Measurements from ENCODE around the gene ADAM12. TPM values are rescaled to one million over a fixed set of nuclear protein-coding genes. Genes with fewer than 3 reads are reported as not detected.

Gene ADAM12
- total RNA-seq, 2 donors from 2014 or later: 0.27 to 2.2 TPM

- Histone ChIP-seq H3K4me3 (no peak overlapping the region), H3K36me3 (no peaks in the 10 kb centered on the region), H3K27ac (no peak overlapping the region), H3K4me1 (ENCODE audit: control insufficient read depth in 1 of 2, low read depth in 2 of 2) (no peaks in the 10 kb centered on the region), H3K27me3 (replicated peaks; ENCODE audit: insufficient read depth) (no peaks in the 10 kb centered on the region), H3K9me3 (no peaks in the 10 kb centered on the region)
- no peak for ATAC-seq (ENCODE audit: insufficient number of reproducible peaks, low FRiP score, low read depth)
- DNase-seq (ENCODE audit: low spot score): no peak
- no peak for TF ChIP-seq CTCF (IDR thresholded peaks at IDR 0.05)
Observed at GRCh38 chr10:126111516-126111915, 276.8 kb downstream of the ADAM12 start.

- no peaks in the 10 kb centered on the region for H3K36me3 ChIP-seq
- no peak overlapping the region for H3K4me3 ChIP-seq
- H3K27ac ChIP-seq: no peak overlapping the region
- no peaks in the 10 kb centered on the region for H3K27me3 ChIP-seq (replicated peaks; ENCODE audit: insufficient read depth)
- no peak for TF ChIP-seq CTCF (IDR thresholded peaks at IDR 0.05)
- no peak for DNase-seq (ENCODE audit: low spot score)
- H3K9me3 ChIP-seq: no peaks in the 10 kb centered on the region
- no peak for ATAC-seq (ENCODE audit: insufficient number of reproducible peaks, low FRiP score, low read depth)
- no peaks in the 10 kb centered on the region for H3K4me1 ChIP-seq (ENCODE audit: control insufficient read depth in 1 of 2, low read depth in 2 of 2)
Observed at GRCh38 chr10:126110489-126111180, 277.6 kb downstream of the ADAM12 start.

GRCh38 chr10:126109893-126110292 lies 278.4 kb downstream of the ADAM12 start:
- no peak for ATAC-seq (ENCODE audit: insufficient number of reproducible peaks, low FRiP score, low read depth)
- Histone ChIP-seq H3K27me3 (replicated peaks; ENCODE audit: insufficient read depth) (no peaks in the 10 kb centered on the region), H3K4me3 (no peak overlapping the region), H3K27ac (no peak overlapping the region), H3K4me1 (ENCODE audit: control insufficient read depth in 1 of 2, low read depth in 2 of 2) (no peaks in the 10 kb centered on the region), H3K9me3 (no peaks in the 10 kb centered on the region), H3K36me3 (no peaks in the 10 kb centered on the region)
- no peak for TF ChIP-seq CTCF (IDR thresholded peaks at IDR 0.05)
- DNase-seq (ENCODE audit: low spot score): no peak

GRCh38 chr10:126108693-126109092 lies 279.6 kb downstream of the ADAM12 start:
- no peak for DNase-seq (ENCODE audit: low spot score)
- no peak for ATAC-seq (ENCODE audit: insufficient number of reproducible peaks, low FRiP score, low read depth)
- Histone ChIP-seq H3K27me3 (replicated peaks; ENCODE audit: insufficient read depth) (no peaks in the 10 kb centered on the region), H3K36me3 (no peaks in the 10 kb centered on the region), H3K4me1 (ENCODE audit: control insufficient read depth in 1 of 2, low read depth in 2 of 2) (no peaks in the 10 kb centered on the region), H3K27ac (no peak overlapping the region), H3K9me3 (no peaks in the 10 kb centered on the region), H3K4me3 (no peak overlapping the region)
- no peak for TF ChIP-seq CTCF (IDR thresholded peaks at IDR 0.05)

- DNase-seq (ENCODE audit: low spot score): no peak
- H3K4me3 ChIP-seq: no peak overlapping the region
- TF ChIP-seq CTCF (IDR thresholded peaks at IDR 0.05): no peak
- H3K9me3 ChIP-seq: no peaks in the 10 kb centered on the region
- H3K27me3 ChIP-seq (replicated peaks; ENCODE audit: insufficient read depth): no peaks in the 10 kb centered on the region
- no peak for ATAC-seq (ENCODE audit: insufficient number of reproducible peaks, low FRiP score, low read depth)
- H3K36me3 ChIP-seq: no peaks in the 10 kb centered on the region
- no peak overlapping the region for H3K27ac ChIP-seq
- no peaks in the 10 kb centered on the region for H3K4me1 ChIP-seq (ENCODE audit: control insufficient read depth in 1 of 2, low read depth in 2 of 2)
Observed at GRCh38 chr10:126104767-126105166, 283.5 kb downstream of the ADAM12 start.
